Thoracic aorta (tissue), 2 donors: ENCODE results near the gene DAB2IP. TPM values are rescaled to one million over a fixed set of nuclear protein-coding genes. Genes with fewer than 3 reads are reported as not detected.

Experiments
- ATAC-seq: fragments of 150-250 bp; one replicate; pipeline ENCODE4 v1.8.0; 2017; ENCODE audit warnings: low read depth; ENCODE audit not compliant: insufficient number of reproducible peaks, low FRiP score
- DNase-seq: peaks from one replicate; pipeline ENCODE4 v3.0.0-alpha.2; 2020; ENCODE audit warnings: low spot score
- H3K27ac ChIP-seq, 2 donors: fragments of 200-600 bp; sonication (generic); 1 replicate in 1 of 2; 2 replicates in 1 of 2; pipeline ENCODE4 v1.5.1; 2016; ENCODE audit warnings: mild to moderate bottlenecking in 2 of 2, moderate library complexity in 2 of 2
- H3K27me3 ChIP-seq: fragments of 200-600 bp; sonication (generic); replicated peaks from 2 replicates; pipeline ENCODE4 v1.6.0; 2016; ENCODE audit warnings: mild to moderate bottlenecking; ENCODE audit not compliant: insufficient read depth
- H3K36me3 ChIP-seq: fragments of 200-600 bp; sonication (generic); one replicate; pipeline ENCODE4 v1.5.1; 2016
- H3K4me1 ChIP-seq, 2 donors: fragments of 200-600 bp; sonication (generic); 1 replicate in 1 of 2; 2 replicates in 1 of 2; pipeline versions ENCODE4 v1.5.1 to v1.6.0; 2016; ENCODE audit warnings: low read depth in 2 of 2, mild to moderate bottlenecking in 1 of 2; ENCODE audit not compliant: control insufficient read depth in 1 of 2
- H3K4me3 ChIP-seq: fragments of 200-600 bp; sonication (generic); 2 replicates; pipeline ENCODE4 v1.5.1; 2016; ENCODE audit warnings: mild to moderate bottlenecking
- H3K9me3 ChIP-seq: fragments of 200-600 bp; sonication (generic); 2 replicates; pipeline ENCODE4 v1.5.1; 2016
- total RNA-seq, 2 donors: library from RNA; depleted of rRNA; stranded (reverse); fragments of >200 nt; gene quantifications; one replicate each; pipeline versions ENCODE4 v1.1.0 to v1.2.3, GENCODE V29; 2016
- TF ChIP-seq, protein P1 (sequence below): fragments of 200-600 bp; sonication (generic); IDR thresholded peaks from one replicate; pipeline ENCODE4 v1.5.1; 2019; ENCODE audit warnings: antibody characterized with exemption

DAB2IP gene
- total RNA-seq, 2 donors from 2014 or later = 87.4 to 104 TPM

DNA sequence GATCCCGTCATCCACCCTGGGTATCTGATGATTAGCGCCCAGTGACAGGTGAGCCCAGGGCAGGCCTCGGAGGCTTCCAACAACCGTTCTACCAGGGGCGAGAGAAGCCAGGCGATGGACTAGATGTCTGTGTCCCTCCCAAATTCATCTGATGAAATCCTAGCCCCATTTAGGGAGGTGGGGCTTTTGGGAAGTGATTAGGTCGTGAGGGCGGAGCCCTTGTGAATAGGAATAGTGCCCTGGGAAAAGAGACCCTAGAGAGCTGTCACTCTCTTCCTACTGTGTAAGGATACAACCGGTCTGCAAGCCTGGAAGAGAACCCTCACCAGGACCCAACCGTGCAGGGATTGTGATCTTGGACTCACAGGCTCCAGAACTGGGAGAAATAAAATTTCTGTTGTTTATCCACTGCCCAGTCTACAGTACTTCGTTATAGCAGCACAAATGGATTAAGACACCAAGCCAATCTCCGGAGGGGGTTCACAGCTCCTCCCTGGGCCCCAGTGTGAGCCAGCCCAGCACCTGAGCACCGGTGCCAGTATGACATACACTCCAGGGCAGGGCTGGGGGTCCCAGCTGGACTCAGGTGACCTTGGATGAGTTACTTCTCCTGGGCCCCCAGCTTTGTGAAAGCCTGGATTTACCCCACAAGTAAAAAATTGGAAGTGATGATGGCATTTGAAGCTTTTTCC lies 162.2 kb downstream of the DAB2IP start:
- Histone ChIP-seq H3K27ac (no peak overlapping the region), H3K4me1 (no peaks in the 10 kb centered on the region), H3K4me3 (no peak overlapping the region), H3K36me3 (no peaks in the 10 kb centered on the region), H3K9me3 (no peaks in the 10 kb centered on the region), H3K27me3 (no peaks in the 10 kb centered on the region)
- TF ChIP-seq, protein P1, sequence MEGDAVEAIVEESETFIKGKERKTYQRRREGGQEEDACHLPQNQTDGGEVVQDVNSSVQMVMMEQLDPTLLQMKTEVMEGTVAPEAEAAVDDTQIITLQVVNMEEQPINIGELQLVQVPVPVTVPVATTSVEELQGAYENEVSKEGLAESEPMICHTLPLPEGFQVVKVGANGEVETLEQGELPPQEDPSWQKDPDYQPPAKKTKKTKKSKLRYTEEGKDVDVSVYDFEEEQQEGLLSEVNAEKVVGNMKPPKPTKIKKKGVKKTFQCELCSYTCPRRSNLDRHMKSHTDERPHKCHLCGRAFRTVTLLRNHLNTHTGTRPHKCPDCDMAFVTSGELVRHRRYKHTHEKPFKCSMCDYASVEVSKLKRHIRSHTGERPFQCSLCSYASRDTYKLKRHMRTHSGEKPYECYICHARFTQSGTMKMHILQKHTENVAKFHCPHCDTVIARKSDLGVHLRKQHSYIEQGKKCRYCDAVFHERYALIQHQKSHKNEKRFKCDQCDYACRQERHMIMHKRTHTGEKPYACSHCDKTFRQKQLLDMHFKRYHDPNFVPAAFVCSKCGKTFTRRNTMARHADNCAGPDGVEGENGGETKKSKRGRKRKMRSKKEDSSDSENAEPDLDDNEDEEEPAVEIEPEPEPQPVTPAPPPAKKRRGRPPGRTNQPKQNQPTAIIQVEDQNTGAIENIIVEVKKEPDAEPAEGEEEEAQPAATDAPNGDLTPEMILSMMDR = no peak
- no peak for ATAC-seq
- DNase-seq = no peak

DNA sequence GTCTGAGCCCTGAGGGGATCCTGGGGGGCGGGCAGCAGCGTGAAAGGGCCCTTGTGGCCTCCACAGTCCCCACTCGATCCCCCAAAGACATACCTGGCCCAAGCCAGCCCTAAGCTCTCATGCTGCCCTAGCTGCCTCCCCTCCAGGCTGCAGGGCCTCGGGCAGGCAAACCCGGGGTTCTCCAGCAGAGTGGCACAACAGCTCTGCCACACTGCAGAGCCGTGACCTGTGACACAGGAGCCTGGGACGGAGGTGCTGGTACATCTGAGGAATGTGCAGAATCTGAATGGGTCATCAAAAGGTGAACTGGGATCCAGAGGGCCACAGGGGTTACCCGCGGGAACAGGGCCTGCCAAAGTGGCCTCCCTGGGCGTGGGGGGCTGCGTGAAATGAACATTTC lies 163.2 kb downstream of the DAB2IP start:
- no peak for DNase-seq
- H3K9me3 ChIP-seq = no peaks in the 10 kb centered on the region
- TF ChIP-seq, protein P1 = no peak

DNA sequence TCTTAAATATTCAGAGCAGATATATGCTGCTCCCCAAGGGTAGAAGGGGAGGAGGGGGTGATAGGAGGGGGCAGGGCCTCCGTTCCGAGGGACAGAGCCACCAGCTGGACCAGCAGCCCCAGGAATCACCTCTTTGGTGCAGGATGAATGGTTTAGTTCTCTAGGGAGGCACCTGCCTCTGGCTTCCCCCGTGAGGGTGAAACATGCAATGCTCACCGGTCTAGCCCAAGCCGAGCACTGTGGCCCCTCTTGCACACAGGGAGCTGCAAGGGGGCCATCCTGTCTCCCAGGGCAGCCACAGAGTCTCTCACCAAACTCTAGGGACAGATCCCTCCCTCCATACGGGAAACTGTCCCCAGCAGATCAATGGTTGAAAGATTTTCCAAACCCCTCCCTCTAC lies 163.7 kb downstream of the DAB2IP start:
- H3K4me3 ChIP-seq = no peak overlapping the region
- H3K36me3 ChIP-seq = no peaks in the 10 kb centered on the region
- no peaks in the 10 kb centered on the region for H3K4me1 ChIP-seq
- DNase-seq = no peak
- no peaks in the 10 kb centered on the region for H3K9me3 ChIP-seq
- no peak for ATAC-seq
- no peak overlapping the region for H3K27ac ChIP-seq
- H3K27me3 ChIP-seq = no peaks in the 10 kb centered on the region
- TF ChIP-seq, protein P1 = no peak

More for the DNA sequence above, 163.2 kb downstream of the DAB2IP start:
- H3K27ac ChIP-seq = no peak overlapping the region
- no peaks in the 10 kb centered on the region for H3K27me3 ChIP-seq
- ATAC-seq = no peak
- H3K36me3 ChIP-seq = no peaks in the 10 kb centered on the region
- H3K4me3 ChIP-seq = no peak overlapping the region
- no peaks in the 10 kb centered on the region for H3K4me1 ChIP-seq

DNA sequence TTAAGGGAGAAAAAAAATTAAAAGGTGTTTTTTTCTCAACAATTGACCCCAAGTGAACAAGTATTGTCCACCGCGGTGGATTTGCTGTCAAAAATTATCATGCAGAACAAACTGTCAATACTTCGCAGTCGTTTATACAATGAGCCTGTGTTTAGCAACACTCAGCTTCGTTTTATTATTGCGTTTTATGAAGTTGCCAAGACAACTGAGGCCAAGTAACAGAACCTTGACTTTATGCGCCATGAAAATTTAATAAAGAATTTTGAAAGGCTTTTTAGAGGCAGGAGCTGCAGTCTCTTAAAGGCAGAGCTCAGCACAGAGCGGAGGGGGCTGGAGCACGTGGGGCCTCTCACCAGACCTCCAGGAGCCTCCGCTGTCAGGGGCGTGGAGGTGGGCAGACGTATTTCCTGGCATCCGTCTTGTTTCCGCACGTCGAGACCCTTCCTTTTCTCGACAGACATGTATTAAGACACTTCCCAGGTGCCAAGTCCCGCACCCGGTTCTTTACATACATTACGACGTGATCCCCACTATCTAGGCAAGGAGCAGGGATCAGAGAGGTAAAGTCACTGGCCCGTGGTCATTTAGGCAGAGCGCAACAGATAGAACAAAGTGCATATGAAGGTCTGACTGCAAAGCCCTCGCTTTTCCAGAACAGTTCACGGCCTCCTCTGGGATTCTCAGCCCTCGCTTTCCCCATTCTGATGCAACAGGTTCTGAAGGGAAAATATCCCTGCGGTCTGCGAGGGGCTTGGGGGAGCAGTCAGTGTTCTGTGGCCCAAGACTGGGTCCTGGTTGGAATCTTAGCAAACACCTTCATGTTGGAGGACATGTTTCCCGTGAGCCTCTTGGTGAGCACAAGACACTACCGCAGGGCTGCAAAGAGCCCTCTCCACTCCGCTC lies 164.4 kb downstream of the DAB2IP start:
- H3K27ac ChIP-seq = no peak overlapping the region
- no peaks in the 10 kb centered on the region for H3K4me1 ChIP-seq
- no peak overlapping the region for H3K4me3 ChIP-seq
- no peaks in the 10 kb centered on the region for H3K36me3 ChIP-seq
- DNase-seq (no peak), ATAC-seq (no peak)
- TF ChIP-seq, protein P1 = no peak
- no peaks in the 10 kb centered on the region for H3K27me3 ChIP-seq
- H3K9me3 ChIP-seq = no peaks in the 10 kb centered on the region

DNA sequence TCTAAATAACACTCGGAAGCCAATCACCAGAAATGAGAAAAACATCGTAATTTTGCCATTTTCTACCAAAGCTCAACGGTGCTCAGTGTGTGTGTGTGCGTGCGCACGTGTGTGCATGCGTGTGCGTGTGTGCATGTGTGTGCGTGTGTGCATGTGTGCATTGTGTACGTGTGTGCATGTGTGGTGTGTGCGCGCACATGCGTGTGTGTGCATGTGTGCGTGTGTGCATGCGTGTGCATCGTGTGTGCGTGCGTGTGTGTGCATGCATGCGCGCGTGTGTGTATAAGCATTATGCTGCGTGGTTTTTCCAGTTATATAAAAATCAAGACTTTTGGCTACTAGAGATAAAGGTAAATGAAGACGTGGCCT lies 165.0 kb downstream of the DAB2IP start:
- H3K27ac ChIP-seq = no peak overlapping the region
- DNase-seq (no peak), ATAC-seq (no peak)
- TF ChIP-seq, protein P1 = no peak
- H3K27me3 ChIP-seq = no peaks in the 10 kb centered on the region
- H3K4me1 ChIP-seq = no peaks in the 10 kb centered on the region
- H3K4me3 ChIP-seq = no peak overlapping the region
- no peaks in the 10 kb centered on the region for H3K36me3 ChIP-seq
- no peaks in the 10 kb centered on the region for H3K9me3 ChIP-seq
